Astrocyte of the cerebellum (primary cell): ENCODE results near the gene ETF1.

Source experiments
- DNase-seq: peaks from one replicate; pipeline ENCODE4 v3.0.0-alpha.2; 2011; ENCODE audit warnings: low read depth
- H3K4me3 ChIP-seq: 2 replicates; pipeline ENCODE4 v1.5.1; 2011; ENCODE audit warnings: mild to moderate bottlenecking, low read depth, low read length, moderate library complexity
- CTCF ChIP-seq: IDR thresholded peaks from 2 replicates; pipeline ENCODE4 v1.5.1; 2012; ENCODE audit warnings: low read length, low read depth, moderate library complexity, mild to moderate bottlenecking; ENCODE audit errors: missing control alignments
- in situ Hi-C: cut with HindIII; loops from 2 replicates; pipeline ENCODE4 v1.10.0; 2017; ENCODE audit warnings: low sequenced_read_pairs

ETF1 gene

GRCh38 chr5:138460032-138460693, 82.9 kb downstream of the ETF1 start:
- DNase-seq = no peak
- in situ Hi-C loops = no loop called here
- no peak for TF ChIP-seq CTCF
- H3K4me3 ChIP-seq = no peak overlapping the region

- no peak for DNase-seq
- in situ Hi-C loops = no loop called here
- no peak overlapping the region for H3K4me3 ChIP-seq
- TF ChIP-seq CTCF = no peak
Observed at GRCh38 chr5:138459311-138459933, 83.6 kb downstream of the ETF1 start.

GRCh38 chr5:138458856-138459255, 84.2 kb downstream of the ETF1 start:
- in situ Hi-C loops = no loop called here
- TF ChIP-seq CTCF = no peak
- DNase-seq = no peak
- H3K4me3 ChIP-seq = no peak overlapping the region

GRCh38 chr5:138458384-138458783, 84.7 kb downstream of the ETF1 start:
- TF ChIP-seq CTCF = no peak
- no peak for DNase-seq
- in situ Hi-C loops = no loop called here
- H3K4me3 ChIP-seq = no peak overlapping the region

GRCh38 chr5:138457531-138458275, 85.3 kb downstream of the ETF1 start:
- in situ Hi-C loops = no loop called here
- DNase-seq = no peak
- H3K4me3 ChIP-seq = no peak overlapping the region
- no peak for TF ChIP-seq CTCF
